Islet precursor cell (in vitro differentiated cells): Measurements from ENCODE around the gene SURF2.

Source experiments
- DNase-seq: peaks from one replicate; pipeline ENCODE4 v3.0.0-alpha.2; 2018

The SURF2 gene

DNA sequence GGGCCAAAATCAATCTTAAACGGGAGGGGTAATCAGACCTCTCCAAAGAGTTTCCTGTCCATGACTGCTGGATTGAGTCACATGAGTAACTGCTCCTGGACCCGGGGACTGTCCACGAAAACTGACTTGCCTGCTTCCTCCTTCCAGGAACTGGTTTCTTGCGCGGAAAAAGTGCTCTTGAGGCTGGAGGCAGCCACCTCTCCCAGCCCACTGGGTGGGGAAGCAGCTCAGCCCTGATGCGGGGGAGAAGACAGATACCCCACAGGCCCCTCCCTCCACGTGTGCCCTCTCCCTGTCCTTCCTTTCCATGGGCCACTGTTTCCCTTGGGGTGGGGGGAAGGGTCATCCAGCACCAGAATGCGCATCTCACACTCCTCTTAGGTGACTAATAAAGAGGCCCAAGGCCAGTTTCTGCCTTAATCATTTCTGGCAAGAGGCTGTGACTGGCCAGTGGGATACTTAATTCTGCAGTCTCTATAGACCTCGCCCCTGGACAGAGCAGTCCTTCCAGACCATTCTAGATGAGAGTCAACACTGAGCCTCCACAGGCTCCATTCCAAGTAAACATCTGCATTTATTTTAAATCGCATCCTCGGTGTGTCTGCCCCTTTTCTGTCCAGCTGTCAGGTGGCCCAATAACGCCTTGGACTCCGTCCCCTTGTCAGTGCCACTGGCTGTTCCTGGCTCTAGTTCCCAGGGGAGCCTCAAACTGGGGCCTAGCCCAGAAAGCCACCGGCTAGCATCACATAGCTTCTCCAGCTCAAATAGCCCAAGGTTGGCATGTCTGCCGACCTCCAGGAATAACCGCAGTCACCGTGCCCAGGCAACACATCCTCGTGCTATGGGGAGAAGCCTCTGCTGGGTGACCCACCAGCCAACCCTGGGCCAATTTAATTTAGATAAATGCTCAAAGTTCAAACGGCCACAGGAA, 49.4 kb downstream of the SURF2 start:
- DNase-seq: no peak

DNA sequence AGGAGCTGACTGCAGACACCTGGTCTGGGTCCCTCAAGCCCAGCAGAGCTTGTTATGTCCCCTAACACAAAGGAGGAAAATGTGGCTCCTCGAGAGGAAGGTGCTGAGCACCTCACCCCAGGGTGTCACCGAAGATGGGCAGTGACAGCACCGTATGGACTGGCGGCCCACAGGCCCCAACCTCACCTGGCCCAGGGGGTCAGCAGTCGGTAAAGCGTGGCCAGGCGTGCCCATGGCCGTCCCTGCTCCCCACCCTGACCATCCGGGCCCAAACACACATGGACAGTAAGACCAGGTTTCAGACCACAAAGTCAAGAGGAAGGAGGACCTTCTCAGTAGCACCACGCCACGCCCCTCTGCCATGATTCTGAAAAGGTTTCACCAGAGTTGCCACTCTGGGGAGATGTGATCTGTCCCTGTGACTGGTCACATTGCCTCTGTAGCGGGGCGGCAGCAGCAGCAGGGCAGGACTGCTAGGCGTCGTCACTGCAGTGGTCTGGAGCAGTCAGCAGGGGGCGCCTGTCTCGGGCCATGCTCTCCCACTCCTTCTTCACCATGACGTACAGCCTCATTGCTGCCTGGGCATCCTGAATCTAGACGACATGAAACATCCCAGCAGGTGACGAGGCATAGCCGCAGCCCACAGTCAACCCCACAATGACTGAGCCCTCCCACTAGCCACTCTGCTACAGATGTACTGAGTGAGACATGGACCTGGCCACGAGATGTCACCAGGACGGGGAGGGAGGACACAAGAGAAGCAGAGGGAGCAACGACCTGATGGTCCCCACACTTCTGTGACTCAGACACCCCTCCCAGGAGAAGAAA, 50.3 kb downstream of the SURF2 start:
- peak; percentile 92 for DNase-seq

GRCh38 chr9:133408042-133408441, 51.7 kb downstream of the SURF2 start:
- no peak for DNase-seq
